ENCODE results near the gene C3orf80.
"Not testable (repeated sequence)": the region's sequence is repeated elsewhere in the genome, so short reads cannot be mapped to it uniquely, and the experiment has no call there.

The C3orf80 gene

DNA sequence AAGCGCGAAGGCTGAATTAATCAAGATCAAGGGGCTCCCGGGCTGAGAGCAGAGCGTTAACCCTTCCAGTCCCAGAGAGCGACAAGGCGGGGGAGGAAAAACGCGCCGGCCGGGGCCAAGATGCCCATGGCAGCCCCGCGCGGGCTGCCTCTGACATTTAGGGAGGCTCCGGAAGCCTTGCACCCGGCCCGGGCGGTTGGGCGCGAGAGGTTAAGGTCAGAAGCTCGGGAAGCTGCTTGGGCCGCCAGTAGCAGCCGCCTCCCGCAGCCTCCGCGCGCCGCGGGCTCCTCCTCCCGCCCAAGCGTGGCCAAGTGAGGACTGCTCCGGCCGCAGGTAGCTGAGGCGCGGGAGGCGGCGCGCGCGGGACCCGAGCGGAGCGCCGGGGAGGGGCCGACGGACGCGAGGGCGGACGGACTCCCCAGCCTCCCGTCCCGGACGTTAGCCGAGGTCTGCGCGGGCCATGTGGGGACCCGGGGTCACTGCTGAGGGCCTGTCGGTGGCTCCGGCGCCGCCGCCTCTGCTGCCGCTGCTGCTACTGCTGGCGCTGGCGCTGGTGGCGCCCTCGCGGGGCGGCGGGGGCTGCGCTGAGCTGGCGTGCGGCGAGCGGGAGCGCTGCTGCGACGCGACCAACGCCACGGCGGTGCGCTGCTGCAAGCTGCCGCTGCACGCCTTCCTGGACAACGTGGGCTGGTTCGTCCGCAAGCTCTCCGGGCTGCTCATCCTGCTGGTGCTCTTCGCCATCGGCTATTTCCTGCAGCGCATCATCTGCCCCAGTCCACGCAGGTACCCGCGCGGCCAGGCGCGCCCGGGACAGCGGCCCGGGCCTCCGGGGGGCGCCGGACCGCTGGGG, at the start of gene C3orf80:
Gene C3orf80, plus strand, starts transcription at position 247 of the 850 bp plus-strand sequence. Its CDS starts 214 bp downstream, at position 461.
- Mint-ChIP-seq H3K27me3 (peaks cover 58% of the 10 kb centered on the region), H3K4me3 (peak within 1 kb of the TSS; percentile 79), H3K9me3 (no peaks in the 10 kb centered on the region), H3K4me1 (peaks cover 19% of the 10 kb centered on the region), H3K27ac (ENCODE audit: low read depth) (no peak within 1 kb of the TSS), H3K36me3 (ENCODE audit: insufficient read depth) (peaks cover 6% of the 10 kb centered on the region)
- ATAC-seq (replicated peaks; ENCODE audit: extremely low read depth, poor library complexity, severe bottlenecking) (peak; percentile 78), DNase-seq (ENCODE audit: low spot score in 2 of 2) (peak; percentile 16 to 19)

GRCh38 chr3:160176923-160177322, 48.3 kb upstream of the C3orf80 start:
- no peak overlapping the region for H3K4me3 Mint-ChIP-seq
- no peak for ATAC-seq (replicated peaks; ENCODE audit: extremely low read depth, poor library complexity, severe bottlenecking)
- no peaks in the 10 kb centered on the region for H3K9me3 Mint-ChIP-seq
- H3K4me1 Mint-ChIP-seq: no peaks in the 10 kb centered on the region
- no peaks in the 10 kb centered on the region for H3K36me3 Mint-ChIP-seq (ENCODE audit: insufficient read depth)
- H3K27me3 Mint-ChIP-seq: peaks cover 38% of the 10 kb centered on the region
- DNase-seq (ENCODE audit: low spot score in 2 of 2): no peak
- no peak overlapping the region for H3K27ac Mint-ChIP-seq (ENCODE audit: low read depth)

DNA sequence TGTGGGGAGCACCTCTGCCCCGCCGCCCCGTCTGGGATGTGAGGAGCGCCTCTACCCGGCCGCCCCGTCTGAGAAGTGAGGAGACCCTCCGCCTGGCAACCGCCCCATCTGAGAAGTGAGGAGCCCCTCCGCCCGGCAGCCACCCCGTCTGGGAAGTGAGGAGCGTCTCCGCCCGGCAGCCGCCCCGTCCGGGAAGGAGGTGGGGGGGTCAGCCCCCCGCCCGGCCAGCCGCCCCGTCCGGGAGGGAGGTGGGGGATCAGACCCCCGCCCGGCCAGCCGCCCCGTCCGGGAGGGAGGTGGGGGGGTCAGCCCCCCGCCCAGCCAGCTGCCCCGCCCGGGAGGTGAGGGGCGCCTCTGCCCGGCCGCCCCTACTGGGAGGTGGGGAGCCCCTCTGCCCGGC, 46.6 kb upstream of the C3orf80 start:
- H3K27ac Mint-ChIP-seq (ENCODE audit: low read depth); H3K4me1 Mint-ChIP-seq; ATAC-seq (replicated peaks; ENCODE audit: extremely low read depth, poor library complexity, severe bottlenecking); H3K4me3 Mint-ChIP-seq; DNase-seq (ENCODE audit: low spot score in 2 of 2); H3K9me3 Mint-ChIP-seq; H3K36me3 Mint-ChIP-seq (ENCODE audit: insufficient read depth): not testable (repeated sequence)
- H3K27me3 Mint-ChIP-seq: peaks cover 40% of the 10 kb centered on the region

DNA sequence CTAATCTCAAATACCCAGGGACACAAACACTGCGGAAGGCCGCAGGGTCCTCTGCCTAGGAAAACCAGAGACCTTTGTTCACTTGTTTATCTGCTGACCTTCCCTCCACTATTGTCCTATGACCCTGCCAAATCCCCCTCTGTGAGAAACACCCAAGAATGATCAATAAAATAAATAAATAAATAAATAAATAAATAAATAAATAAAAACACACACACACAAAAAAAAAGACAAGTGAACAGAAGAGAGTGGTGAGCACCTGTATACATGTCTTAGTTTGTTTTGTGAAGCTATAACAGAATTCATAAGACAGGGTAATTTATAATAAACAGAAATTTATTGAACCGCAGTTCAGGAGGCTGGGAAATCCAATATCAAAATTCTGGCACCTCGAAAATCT, 45.8 kb upstream of the C3orf80 start:
- H3K4me3 Mint-ChIP-seq; H3K27ac Mint-ChIP-seq (ENCODE audit: low read depth); ATAC-seq (replicated peaks; ENCODE audit: extremely low read depth, poor library complexity, severe bottlenecking); H3K9me3 Mint-ChIP-seq; DNase-seq (ENCODE audit: low spot score in 2 of 2); H3K36me3 Mint-ChIP-seq (ENCODE audit: insufficient read depth); H3K4me1 Mint-ChIP-seq: not testable (repeated sequence)
- H3K27me3 Mint-ChIP-seq: peaks cover 40% of the 10 kb centered on the region

DNA sequence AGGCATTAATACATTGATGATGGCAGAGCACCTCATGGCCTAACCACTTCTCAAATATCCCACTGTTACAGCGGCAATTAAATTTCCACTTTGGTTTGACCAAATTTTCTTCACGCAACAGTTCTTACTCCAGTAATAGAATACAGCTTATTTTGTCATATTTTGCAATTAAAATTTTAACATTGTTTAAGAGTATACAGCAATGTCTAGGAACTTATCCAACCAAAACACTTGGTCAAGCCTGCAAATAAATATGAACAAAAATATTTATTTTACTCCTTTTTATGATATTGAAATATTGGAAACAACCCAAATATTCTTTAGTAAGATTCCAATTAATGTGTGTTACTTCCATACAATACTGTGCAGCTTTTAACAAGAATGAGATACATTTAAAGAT, 45.3 kb upstream of the C3orf80 start:
- Mint-ChIP-seq H3K27ac (ENCODE audit: low read depth) (no peak overlapping the region), H3K4me1 (no peaks in the 10 kb centered on the region), H3K9me3 (no peaks in the 10 kb centered on the region), H3K36me3 (ENCODE audit: insufficient read depth) (no peaks in the 10 kb centered on the region), H3K4me3 (no peak overlapping the region), H3K27me3 (peaks cover 40% of the 10 kb centered on the region)
- ATAC-seq (replicated peaks; ENCODE audit: extremely low read depth, poor library complexity, severe bottlenecking): no peak
- no peak for DNase-seq (ENCODE audit: low spot score in 2 of 2)

DNA sequence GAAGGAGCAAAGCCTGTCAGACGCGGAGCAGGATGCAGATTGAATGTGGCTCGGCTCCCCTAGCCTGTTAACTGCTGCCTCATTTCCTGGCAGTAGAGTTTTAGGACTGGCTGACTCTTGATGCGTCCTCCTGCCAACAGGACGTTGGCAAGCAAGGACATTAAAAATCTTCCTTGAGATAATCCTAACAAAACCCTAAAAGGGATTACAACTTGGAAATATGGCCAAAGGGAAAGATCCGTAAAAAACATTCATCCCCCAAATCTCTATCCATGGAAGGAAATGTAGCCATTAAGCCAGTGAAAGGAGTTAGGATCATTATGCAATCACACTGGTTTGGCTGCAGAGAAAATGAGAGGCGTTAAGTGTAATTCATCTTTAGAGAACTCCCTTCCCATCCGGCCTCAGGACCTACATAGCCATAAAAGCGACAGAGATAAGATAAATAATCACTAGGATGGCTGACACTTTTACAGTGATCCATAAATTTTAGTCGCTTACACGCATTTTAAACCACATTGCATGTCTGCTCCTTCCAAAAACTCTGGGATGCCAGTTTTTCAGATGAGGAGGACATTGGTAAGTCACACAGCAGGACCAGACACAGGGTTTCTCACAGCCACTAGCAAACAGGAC, 44.5 kb upstream of the C3orf80 start:
- no peak overlapping the region for H3K4me3 Mint-ChIP-seq
- H3K27me3 Mint-ChIP-seq: peaks cover 40% of the 10 kb centered on the region
- H3K27ac Mint-ChIP-seq (ENCODE audit: low read depth): no peak overlapping the region
- DNase-seq (ENCODE audit: low spot score in 2 of 2) (no peak), ATAC-seq (replicated peaks; ENCODE audit: extremely low read depth, poor library complexity, severe bottlenecking) (no peak)
- no peaks in the 10 kb centered on the region for H3K36me3 Mint-ChIP-seq (ENCODE audit: insufficient read depth)
- H3K9me3 Mint-ChIP-seq: no peaks in the 10 kb centered on the region
- H3K4me1 Mint-ChIP-seq: no peaks in the 10 kb centered on the region

- DNase-seq (ENCODE audit: low spot score in 2 of 2) (no peak), ATAC-seq (replicated peaks; ENCODE audit: extremely low read depth, poor library complexity, severe bottlenecking) (no peak)
- H3K4me3 Mint-ChIP-seq: no peak overlapping the region
- H3K36me3 Mint-ChIP-seq (ENCODE audit: insufficient read depth): no peaks in the 10 kb centered on the region
- H3K4me1 Mint-ChIP-seq: no peaks in the 10 kb centered on the region
- H3K9me3 Mint-ChIP-seq: no peaks in the 10 kb centered on the region
- no peak overlapping the region for H3K27ac Mint-ChIP-seq (ENCODE audit: low read depth)
- H3K27me3 Mint-ChIP-seq: peaks cover 25% of the 10 kb centered on the region
These were observed 41.7 kb upstream of the C3orf80 start for GRCh38 chr3:160183345-160184076.

DNA sequence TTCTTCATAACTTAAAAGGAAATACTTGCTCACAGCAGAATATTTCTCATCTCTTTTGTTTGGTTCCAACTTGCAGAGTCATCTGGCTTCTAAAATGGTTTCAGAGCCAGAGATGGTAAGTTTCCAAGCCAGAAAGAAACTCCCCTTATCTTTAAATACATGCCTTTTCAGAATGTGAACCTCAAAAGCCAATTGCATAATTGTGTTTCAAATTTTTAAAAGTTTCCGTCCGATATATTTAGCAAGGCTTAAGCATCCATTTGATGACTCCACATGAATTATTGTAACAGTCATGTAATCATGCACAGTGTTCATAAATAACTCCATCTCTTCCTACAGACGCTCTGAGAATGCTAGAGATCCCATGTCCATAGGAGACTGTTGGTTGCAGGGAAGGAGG, 40.6 kb upstream of the C3orf80 start:
- no peak overlapping the region for H3K4me3 Mint-ChIP-seq
- ATAC-seq (replicated peaks; ENCODE audit: extremely low read depth, poor library complexity, severe bottlenecking) (no peak), DNase-seq (ENCODE audit: low spot score in 2 of 2) (no peak)
- no peaks in the 10 kb centered on the region for H3K36me3 Mint-ChIP-seq (ENCODE audit: insufficient read depth)
- H3K9me3 Mint-ChIP-seq: no peaks in the 10 kb centered on the region
- no peaks in the 10 kb centered on the region for H3K4me1 Mint-ChIP-seq
- H3K27me3 Mint-ChIP-seq: peaks cover 21% of the 10 kb centered on the region
- H3K27ac Mint-ChIP-seq (ENCODE audit: low read depth): no peak overlapping the region

DNA sequence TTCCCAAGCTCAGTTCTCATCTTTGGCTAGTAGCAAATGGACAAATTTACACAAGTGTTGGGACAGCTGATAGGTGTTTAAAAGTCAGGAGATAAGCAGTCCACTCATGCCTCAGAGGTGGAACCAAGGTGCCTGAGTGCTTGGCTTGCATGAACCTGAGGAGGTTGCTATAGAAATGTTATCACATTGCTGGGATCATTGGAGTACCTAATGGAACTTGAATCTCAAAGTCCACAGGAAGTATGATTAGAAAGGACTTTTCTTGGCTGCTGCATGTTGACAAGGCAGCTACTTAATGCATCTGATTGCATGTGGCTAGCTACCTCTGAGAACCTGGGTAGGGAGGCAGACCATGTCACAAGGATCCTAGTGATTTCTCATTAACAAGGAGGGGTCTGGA, 39.5 kb upstream of the C3orf80 start:
- Mint-ChIP-seq H3K27me3 (peaks cover 10% of the 10 kb centered on the region), H3K9me3 (no peaks in the 10 kb centered on the region), H3K36me3 (ENCODE audit: insufficient read depth) (no peaks in the 10 kb centered on the region), H3K4me1 (no peaks in the 10 kb centered on the region), H3K4me3 (no peak overlapping the region), H3K27ac (ENCODE audit: low read depth) (no peak overlapping the region)
- DNase-seq (ENCODE audit: low spot score in 2 of 2) (no peak), ATAC-seq (replicated peaks; ENCODE audit: extremely low read depth, poor library complexity, severe bottlenecking) (no peak)

GRCh38 chr3:160187288-160187687, 37.9 kb upstream of the C3orf80 start:
- no peaks in the 10 kb centered on the region for H3K36me3 Mint-ChIP-seq (ENCODE audit: insufficient read depth)
- no peak overlapping the region for H3K4me3 Mint-ChIP-seq
- H3K9me3 Mint-ChIP-seq: no peaks in the 10 kb centered on the region
- H3K27me3 Mint-ChIP-seq: no peaks in the 10 kb centered on the region
- no peak for DNase-seq (ENCODE audit: low spot score in 2 of 2)
- no peak for ATAC-seq (replicated peaks; ENCODE audit: extremely low read depth, poor library complexity, severe bottlenecking)
- H3K4me1 Mint-ChIP-seq: no peaks in the 10 kb centered on the region
- H3K27ac Mint-ChIP-seq (ENCODE audit: low read depth): no peak overlapping the region

DNA sequence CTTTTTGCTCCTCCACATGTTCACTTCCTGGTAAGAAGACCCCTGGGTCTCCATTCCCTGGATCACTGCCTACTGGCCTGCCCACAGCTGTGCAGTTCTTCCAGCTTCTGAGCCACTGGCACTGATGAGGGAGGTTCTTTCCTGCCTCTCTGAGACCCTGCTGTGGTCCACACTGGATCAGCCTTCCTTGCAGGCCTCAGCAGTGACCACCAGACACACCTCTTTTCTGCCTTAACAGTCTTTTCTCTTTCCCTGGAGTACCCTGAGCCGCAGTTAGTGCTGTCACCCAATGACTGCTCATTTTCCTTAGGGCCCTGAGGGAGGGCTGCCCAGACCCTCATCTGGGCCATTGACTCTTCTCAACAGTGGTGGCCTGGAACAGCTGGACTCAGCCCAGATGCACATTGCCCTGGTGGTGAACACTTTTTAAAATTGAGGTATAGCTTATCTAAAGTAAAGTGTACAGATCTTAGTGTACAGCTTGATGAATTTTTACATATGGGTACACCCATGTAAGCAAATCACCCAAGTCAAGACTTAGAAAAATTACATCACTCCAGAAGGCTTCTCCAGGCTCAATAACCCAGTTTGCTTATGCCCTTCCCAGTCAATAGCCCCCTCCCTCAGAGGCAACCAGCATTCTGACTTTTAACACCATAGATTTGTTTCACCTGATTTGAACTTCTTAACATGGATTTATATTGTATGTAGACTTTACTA, 32.8 kb upstream of the C3orf80 start:
- no peak for ATAC-seq (replicated peaks; ENCODE audit: extremely low read depth, poor library complexity, severe bottlenecking)
- Mint-ChIP-seq H3K27ac (ENCODE audit: low read depth) (no peak overlapping the region), H3K9me3 (no peaks in the 10 kb centered on the region), H3K4me3 (no peak overlapping the region), H3K4me1 (no peaks in the 10 kb centered on the region), H3K27me3 (no peaks in the 10 kb centered on the region), H3K36me3 (ENCODE audit: insufficient read depth) (no peaks in the 10 kb centered on the region)
- DNase-seq (ENCODE audit: low spot score in 2 of 2): no peak

DNA sequence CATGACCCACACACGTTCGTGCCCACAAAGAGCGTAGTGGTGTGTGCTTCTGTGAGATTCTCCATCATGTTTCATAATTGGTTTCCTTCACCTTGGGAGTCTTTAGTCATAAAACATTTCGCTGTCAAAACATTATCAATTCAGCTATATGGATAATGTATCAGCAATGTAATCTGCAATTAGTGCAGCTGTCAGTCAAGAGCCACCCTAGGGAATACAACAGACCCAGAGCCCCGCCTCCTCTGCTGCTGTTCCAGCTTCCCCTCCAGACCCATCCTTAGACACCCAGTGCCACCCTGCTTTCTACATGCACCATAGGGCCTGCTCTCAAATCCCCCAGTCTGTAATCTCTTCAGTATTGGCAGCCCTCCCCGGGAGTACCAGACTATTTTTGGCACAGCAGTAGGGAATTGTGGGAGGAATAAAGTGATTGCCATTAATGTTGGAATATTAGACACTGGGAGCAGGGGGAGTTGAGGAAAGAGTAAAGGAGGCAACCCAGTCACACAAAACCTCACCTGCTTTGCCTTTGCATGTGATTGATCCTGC, 31.5 kb upstream of the C3orf80 start:
- DNase-seq (ENCODE audit: low spot score in 2 of 2) (no peak), ATAC-seq (replicated peaks; ENCODE audit: extremely low read depth, poor library complexity, severe bottlenecking) (no peak)
- H3K27me3 Mint-ChIP-seq: no peaks in the 10 kb centered on the region
- H3K4me3 Mint-ChIP-seq: no peak overlapping the region
- H3K36me3 Mint-ChIP-seq (ENCODE audit: insufficient read depth): no peaks in the 10 kb centered on the region
- H3K9me3 Mint-ChIP-seq: no peaks in the 10 kb centered on the region
- no peaks in the 10 kb centered on the region for H3K4me1 Mint-ChIP-seq
- no peak overlapping the region for H3K27ac Mint-ChIP-seq (ENCODE audit: low read depth)
